Stomach (tissue), 9 donors: ENCODE results near the gene CDC45. TPM values are rescaled to one million over a fixed set of nuclear protein-coding genes. Genes with fewer than 3 reads are reported as not detected.
A peak's percentile ranks its signal among the peaks of the same experiment; 100 is the strongest.
"Not testable (repeated sequence)": the region's sequence is repeated elsewhere in the genome, so short reads cannot be mapped to it uniquely, and the experiment has no call there.

Experiments
- DNase-seq, 2 donors: peaks; one replicate each; pipeline versions ENCODE4 v3.0.0 to v3.0.0-alpha.2; 2013 to 2019
- H3K27ac ChIP-seq, 5 donors: fragments of 200-600 bp in 4 of 5; sonication (generic) in 4 of 5; one replicate each; pipeline ENCODE4 v1.5.1; 2013 to 2019; ENCODE audit warnings: mild to moderate bottlenecking in 1 of 5, moderate library complexity in 1 of 5
- H3K27me3 ChIP-seq, 3 donors: fragments of 200-600 bp; sonication (generic); one replicate each; pipeline ENCODE4 v1.5.1; 2017 to 2019; ENCODE audit warnings: mixed run types in 1 of 3
- H3K36me3 ChIP-seq, 4 donors: fragments of 200-600 bp; sonication (generic); 1 replicate in 3 of 4; 2 replicates in 1 of 4; pipeline ENCODE4 v1.5.1; 2016 to 2019
- H3K4me1 ChIP-seq, 4 donors: fragments of 200-600 bp; sonication (generic); one replicate each; pipeline ENCODE4 v1.5.1; 2016 to 2019
- H3K4me3 ChIP-seq, 4 donors: fragments of 200-600 bp; sonication (generic) in 3 of 4; one replicate each; pipeline ENCODE4 v1.5.1; 2016 to 2019; ENCODE audit warnings: mild to moderate bottlenecking in 1 of 4
- H3K9me3 ChIP-seq, 4 donors: fragments of 200-600 bp; sonication (generic); one replicate each; pipeline ENCODE4 v1.5.1; 2016 to 2019
- EP300 ChIP-seq: sonication (generic); formaldehyde crosslinking; IDR thresholded peaks from one replicate; pipeline ENCODE4 v1.6.1; 2017; ENCODE audit warnings: antibody characterized with exemption
- POLR2A ChIP-seq, 4 donors: fragments of 450-650 bp; IDR thresholded peaks; one replicate each; pipeline ENCODE4 v1.6.1; 2016; ENCODE audit warnings: antibody characterized with exemption in 4 of 4, control low read depth in 2 of 4, mild to moderate bottlenecking in 1 of 4, moderate library complexity in 1 of 4
- POLR2AphosphoS5 ChIP-seq, 3 donors: sonication (generic); formaldehyde crosslinking; IDR thresholded peaks; one replicate each; pipeline ENCODE4 v1.6.1; 2016; ENCODE audit warnings: antibody characterized with exemption in 3 of 3
- WGBS, 5 donors: extraction: QIAGEN DNeasy Blood & Tissue Kit in 3 of 5; methylation state at CpG; one replicate each; pipeline versions ENCODE4 v1.1.5 to v1.1.7; 2013 to 2018; 5-methylcytosine and 5-hydroxymethylcytosine counted together
- intact Hi-C: fragments of 100-400 bp; cut with DNase I; formaldehyde crosslinking; loops from one replicate; pipeline ENCODE4 v1.15.1; 2023; ENCODE audit warnings: low total_unique reads
- polyA plus RNA-seq, 3 donors: library from polyadenylated mRNA; stranded (reverse); fragments of 200-250 nt; gene quantifications; one replicate each; pipeline ENCODE4 v1.2.3, GENCODE V29; 2013
- total RNA-seq, 5 donors: library from RNA; depleted of rRNA; stranded (reverse); fragments of >200 nt; gene quantifications; one replicate each; pipeline versions ENCODE4 v1.1.0 to v1.2.3, GENCODE V29; 2014 to 2016
- TF ChIP-seq, protein P1 (sequence below), 7 experiments: fragments of 450-650 bp in 4 of 7; fragments of 200-600 bp in 3 of 7; sonication (generic) in 3 of 7; IDR thresholded peaks; one replicate each; pipeline ENCODE4 v1.5.1; 2016 to 2019; ENCODE audit warnings: antibody characterized with exemption in 7 of 7, control low read depth in 2 of 7, mild to moderate bottlenecking in 1 of 7
- donor health status: healthy with polysubstance abuse.
- donor health status: Bipolar disorder and iron deficiency.
- donor health status: healthy.

CDC45 gene
- total and polyA plus RNA-seq, 8 donors = 1.2 to 44.2 (median 5.4) TPM; not detected in 1

GRCh38 chr22:19527861-19528417, 48.2 kb downstream of the CDC45 start:
- peaks cover 17 to 28% (median 19%) of the 10 kb centered on the region in 4 donors for H3K4me1 ChIP-seq
- intact Hi-C loops = no loop called here
- no peaks in the 10 kb centered on the region for H3K9me3 ChIP-seq
- WGBS, 5 donors = 56 to 74% (median 71%) methylated on average over 7 to 17 of the region's 17 CpGs
- H3K27me3 ChIP-seq = peaks cover 15 to 80% (median 26%) of the 10 kb centered on the region in 3 donors
- no peak overlapping the region for H3K27ac ChIP-seq
- H3K4me3 ChIP-seq = no peak overlapping the region
- TF ChIP-seq, protein P1, sequence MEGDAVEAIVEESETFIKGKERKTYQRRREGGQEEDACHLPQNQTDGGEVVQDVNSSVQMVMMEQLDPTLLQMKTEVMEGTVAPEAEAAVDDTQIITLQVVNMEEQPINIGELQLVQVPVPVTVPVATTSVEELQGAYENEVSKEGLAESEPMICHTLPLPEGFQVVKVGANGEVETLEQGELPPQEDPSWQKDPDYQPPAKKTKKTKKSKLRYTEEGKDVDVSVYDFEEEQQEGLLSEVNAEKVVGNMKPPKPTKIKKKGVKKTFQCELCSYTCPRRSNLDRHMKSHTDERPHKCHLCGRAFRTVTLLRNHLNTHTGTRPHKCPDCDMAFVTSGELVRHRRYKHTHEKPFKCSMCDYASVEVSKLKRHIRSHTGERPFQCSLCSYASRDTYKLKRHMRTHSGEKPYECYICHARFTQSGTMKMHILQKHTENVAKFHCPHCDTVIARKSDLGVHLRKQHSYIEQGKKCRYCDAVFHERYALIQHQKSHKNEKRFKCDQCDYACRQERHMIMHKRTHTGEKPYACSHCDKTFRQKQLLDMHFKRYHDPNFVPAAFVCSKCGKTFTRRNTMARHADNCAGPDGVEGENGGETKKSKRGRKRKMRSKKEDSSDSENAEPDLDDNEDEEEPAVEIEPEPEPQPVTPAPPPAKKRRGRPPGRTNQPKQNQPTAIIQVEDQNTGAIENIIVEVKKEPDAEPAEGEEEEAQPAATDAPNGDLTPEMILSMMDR (IDR thresholded peaks at IDR 0.05) = no peak
- TF ChIP-seq POLR2A (IDR thresholded peaks at IDR 0.05) = no peak
- TF ChIP-seq POLR2AphosphoS5 (IDR thresholded peaks at IDR 0.05) = no peak
- no peak for TF ChIP-seq EP300
- H3K36me3 ChIP-seq = no peaks in the 10 kb centered on the region
- peak in 1 of 2 donors; percentile 2 for DNase-seq

DNA sequence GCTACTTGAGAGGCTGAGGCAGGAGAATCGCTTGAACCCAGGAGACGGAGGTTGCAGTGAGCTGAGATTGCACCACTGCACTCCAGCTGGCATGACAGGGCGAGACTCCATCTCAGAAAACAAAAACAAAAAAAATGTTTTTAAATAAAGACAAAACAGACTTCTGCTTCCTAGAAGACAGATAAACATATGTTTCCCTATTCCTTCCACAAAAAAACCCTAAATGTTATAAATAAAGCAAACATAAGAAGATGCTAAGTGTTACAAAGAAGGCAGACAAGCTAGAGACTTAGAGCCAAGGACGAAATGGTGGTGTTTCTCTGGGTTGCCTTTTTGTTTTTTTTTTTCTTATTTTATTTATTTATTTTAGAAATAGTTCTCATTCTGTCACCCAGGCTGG, 50.1 kb downstream of the CDC45 start:
- H3K4me1 ChIP-seq = peaks cover 0 to 10% (median 1%) of the 10 kb centered on the region in 4 donors
- intact Hi-C loops = no loop called here

GRCh38 chr22:19530751-19531150, 51.0 kb downstream of the CDC45 start:
- H3K4me3 ChIP-seq = no peak overlapping the region
- no peak for DNase-seq
- intact Hi-C loops = no loop called here
- no peaks in the 10 kb centered on the region for H3K9me3 ChIP-seq
- H3K27me3 ChIP-seq = peaks cover 0 to 55% (median 0%) of the 10 kb centered on the region in 3 donors
- 53 to 67% (median 64%) methylated on average over 3 of the region's 3 CpGs for WGBS, 5 donors
- H3K27ac ChIP-seq = no peak overlapping the region
- peaks cover 0 to 8% (median 0%) of the 10 kb centered on the region in 4 donors for H3K4me1 ChIP-seq
- H3K36me3 ChIP-seq = no peaks in the 10 kb centered on the region
- no peak for TF ChIP-seq POLR2AphosphoS5 (IDR thresholded peaks at IDR 0.05)
- TF ChIP-seq, protein P1 (IDR thresholded peaks at IDR 0.05) = no peak
- TF ChIP-seq EP300 = no peak
- TF ChIP-seq POLR2A (IDR thresholded peaks at IDR 0.05) = no peak

More for the DNA sequence above, 50.1 kb downstream of the CDC45 start:
- Histone ChIP-seq H3K9me3 (no peaks in the 10 kb centered on the region), H3K36me3 (no peaks in the 10 kb centered on the region), H3K27me3 (peaks cover under 1 to 61% (median 8%) of the 10 kb centered on the region in 3 donors), H3K27ac (no peak overlapping the region), H3K4me3 (no peak overlapping the region)
- WGBS, 5 donors = 74 to 86% (median 81%) methylated on average over 4 of the region's 4 CpGs
- no peak for DNase-seq
- TF ChIP-seq EP300 (no peak), POLR2A (IDR thresholded peaks at IDR 0.05) (no peak), POLR2AphosphoS5 (IDR thresholded peaks at IDR 0.05) (no peak)
- TF ChIP-seq, protein P1 (IDR thresholded peaks at IDR 0.05) = no peak

DNA sequence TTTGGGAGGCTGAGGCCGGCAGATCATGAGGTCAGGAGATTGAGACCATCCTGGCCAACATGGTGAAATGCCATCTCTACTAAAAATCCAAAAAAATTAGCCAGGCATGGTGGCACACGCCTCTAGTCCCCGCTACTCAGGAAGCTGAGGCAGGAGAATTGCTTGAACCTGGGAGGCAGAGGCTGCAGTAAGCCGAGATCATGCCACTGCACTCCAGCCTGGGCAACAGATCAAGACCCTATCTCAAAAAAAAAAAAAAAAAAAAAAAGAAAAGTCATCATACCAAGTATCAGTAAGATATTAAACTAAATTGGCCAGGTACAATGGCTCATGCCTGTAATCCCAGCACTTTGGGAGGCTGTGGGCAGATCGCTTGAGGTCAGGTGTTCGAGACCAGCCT, 51.6 kb downstream of the CDC45 start:
- WGBS, 5 donors = 87 to 96% (median 92%) methylated on average over 6 of the region's 6 CpGs
- H3K27ac ChIP-seq, H3K36me3 ChIP-seq, H3K4me1 ChIP-seq, intact Hi-C loops, DNase-seq, H3K9me3 ChIP-seq, H3K4me3 ChIP-seq: not testable (repeated sequence)
- H3K27me3 ChIP-seq = peaks cover 0 to 49% (median 0%) of the 10 kb centered on the region in 3 donors

- intact Hi-C loops = no loop called here
- no peaks in the 10 kb centered on the region for H3K9me3 ChIP-seq
- TF ChIP-seq POLR2AphosphoS5 (IDR thresholded peaks at IDR 0.05) (no peak), EP300 (no peak), POLR2A (IDR thresholded peaks at IDR 0.05) (no peak)
- TF ChIP-seq, protein P1 (IDR thresholded peaks at IDR 0.05) = no peak
- H3K4me3 ChIP-seq = no peak overlapping the region
- no peak overlapping the region for H3K27ac ChIP-seq
- DNase-seq = no peak
- no peaks in the 10 kb centered on the region for H3K4me1 ChIP-seq
- no peaks in the 10 kb centered on the region for H3K36me3 ChIP-seq
- peaks cover 0 to 33% (median 0%) of the 10 kb centered on the region in 3 donors for H3K27me3 ChIP-seq
- 82 to 91% (median 89%) methylated on average over 8 of the region's 8 CpGs for WGBS, 5 donors
Observed at GRCh38 chr22:19533049-19533626, 53.4 kb downstream of the CDC45 start.
